Omental fat pad (tissue), 4 donors: Measurements from ENCODE around the gene TPST1. TPM values are rescaled to one million over a fixed set of nuclear protein-coding genes. Genes with fewer than 3 reads are reported as not detected.

Experiments used
- ATAC-seq: fragments of 150-250 bp; one replicate; pipeline ENCODE4 v1.9.1; 2016; ENCODE audit warnings: mild to moderate bottlenecking, moderate library complexity; ENCODE audit not compliant: low FRiP score
- DNase-seq: peaks from one replicate; pipeline ENCODE4 v3.0.0-alpha.2; 2019; ENCODE audit warnings: low spot score
- CTCF ChIP-seq, 3 donors: fragments of 450-650 bp; IDR thresholded peaks; one replicate each; pipeline ENCODE4 v1.5.1; 2016 to 2017; ENCODE audit warnings: antibody characterized with exemption in 3 of 3, mild to moderate bottlenecking in 3 of 3, moderate library complexity in 2 of 3
- total RNA-seq, 4 donors: library from RNA; depleted of rRNA; stranded (reverse); fragments of >200 nt; gene quantifications; one replicate each; pipeline ENCODE4 v1.1.0, GENCODE V29; 2016

TPST1 gene
- total RNA-seq, 4 donors from 2014 or later, result 16.4 to 63.2 (median 24.3) TPM

GRCh38 chr7:66236713-66237303, 31.7 kb downstream of the TPST1 start:
- DNase-seq (no peak), ATAC-seq (no peak)
- TF ChIP-seq CTCF (IDR thresholded peaks at IDR 0.05), result no peak

GRCh38 chr7:66237906-66238772, 33.0 kb downstream of the TPST1 start:
- no peak for TF ChIP-seq CTCF (IDR thresholded peaks at IDR 0.05)
- ATAC-seq, result no peak
- no peak for DNase-seq

- no peak for TF ChIP-seq CTCF (IDR thresholded peaks at IDR 0.05)
- ATAC-seq (no peak), DNase-seq (no peak)
These were observed 33.8 kb downstream of the TPST1 start for GRCh38 chr7:66238773-66239466.

GRCh38 chr7:66239467-66239856, 34.3 kb downstream of the TPST1 start:
- ATAC-seq (no peak), DNase-seq (no peak)
- TF ChIP-seq CTCF (IDR thresholded peaks at IDR 0.05), result no peak

- TF ChIP-seq CTCF (IDR thresholded peaks at IDR 0.05), result no peak
- ATAC-seq (no peak), DNase-seq (no peak)
These were observed 39.9 kb downstream of the TPST1 start for GRCh38 chr7:66245008-66245407.

- TF ChIP-seq CTCF (IDR thresholded peaks at IDR 0.05), result no peak
- DNase-seq, result no peak
- no peak for ATAC-seq
These were observed 41.5 kb downstream of the TPST1 start for GRCh38 chr7:66246554-66247171.
